DOHH2 (cell line): Measurements from ENCODE around the gene AHRR.

Experiments
- H3F3A ChIP-seq: fragments of 200-600 bp; sonication (generic), shearing (Covaris generic); 2 replicates; pipeline ENCODE4 v1.6.0; 2016; ENCODE audit warnings: antibody characterized with exemption, mild to moderate bottlenecking; ENCODE audit not compliant: control insufficient read depth, insufficient read depth
- H3K27ac ChIP-seq: fragments of 200-600 bp; sonication (generic); 2 replicates; pipeline ENCODE4 v1.5.1; 2014; ENCODE audit warnings: low read depth, mild to moderate bottlenecking, low read length, moderate library complexity
- H3K27me3 ChIP-seq: fragments of 200-600 bp; sonication (generic); 2 replicates; pipeline ENCODE4 v1.6.1; 2014; ENCODE audit warnings: mild to moderate bottlenecking, low read length, mixed read lengths; ENCODE audit not compliant: control insufficient read depth
- H3K36me3 ChIP-seq: fragments of 200-600 bp; sonication (generic); 2 replicates; pipeline ENCODE4 v1.6.1; 2014; ENCODE audit warnings: mild to moderate bottlenecking, low read length, moderate library complexity, mixed read lengths; ENCODE audit not compliant: control insufficient read depth
- H3K4me1 ChIP-seq: fragments of 200-600 bp; sonication (generic); 2 replicates; pipeline ENCODE4 v1.6.1; 2014; ENCODE audit warnings: mild to moderate bottlenecking, low read length, mixed read lengths; ENCODE audit not compliant: control insufficient read depth
- H3K4me2 ChIP-seq: fragments of 200-600 bp; sonication (generic); 2 replicates; pipeline ENCODE4 v1.6.0; 2014; ENCODE audit warnings: mild to moderate bottlenecking, low read length, moderate library complexity
- H3K4me3 ChIP-seq: fragments of 200-600 bp; sonication (generic); 2 replicates; pipeline ENCODE4 v1.5.1; 2014; ENCODE audit warnings: mild to moderate bottlenecking, low read length, mixed read lengths
- H3K79me2 ChIP-seq: fragments of 200-600 bp; sonication (generic); 2 replicates; pipeline ENCODE4 v1.6.1; 2014; ENCODE audit warnings: mild to moderate bottlenecking, low read length, mixed read lengths; ENCODE audit not compliant: control insufficient read depth
- H3K9me2 ChIP-seq: fragments of 200-600 bp; sonication (generic); replicated peaks from 2 replicates; pipeline ENCODE4 v1.6.1; 2014; ENCODE audit warnings: mild to moderate bottlenecking, low read length, mixed read lengths; ENCODE audit not compliant: control insufficient read depth
- H3K9me3 ChIP-seq: fragments of 200-600 bp; sonication (generic); 2 replicates; pipeline ENCODE4 v1.6.1; 2014; ENCODE audit warnings: antibody characterized with exemption, low read length, mixed read lengths; ENCODE audit not compliant: control insufficient read depth, insufficient read depth
- H4K20me1 ChIP-seq: fragments of 200-600 bp; sonication (generic); 2 replicates; pipeline ENCODE4 v1.6.0; 2014; ENCODE audit warnings: low read depth, mild to moderate bottlenecking, antibody characterized with exemption, low read length, moderate library complexity; ENCODE audit not compliant: control insufficient read depth, insufficient read depth
- CTCF ChIP-seq: fragments of 200-600 bp; sonication (generic); IDR thresholded peaks from one replicate; pipeline ENCODE4 v1.5.1; 2014; ENCODE audit warnings: antibody characterized with exemption, mild to moderate bottlenecking, low read depth, low read length; ENCODE audit not compliant: poor library complexity, severe bottlenecking
- EZH2phosphoT487 ChIP-seq: fragments of 200-600 bp; sonication (generic); IDR thresholded peaks from 2 replicates; pipeline ENCODE4 v1.6.1; 2017; ENCODE audit warnings: borderline replicate concordance, mild to moderate bottlenecking, antibody characterized with exemption, low read length, moderate library complexity, mixed read lengths

The AHRR gene

GRCh38 chr5:310941-311434 lies 10.5 kb upstream of the AHRR start:
- Histone ChIP-seq H3F3A (no peaks in the 10 kb centered on the region), H3K4me1 (peaks cover 14% of the 10 kb centered on the region), H3K9me3 (no peaks in the 10 kb centered on the region), H3K36me3 (peaks cover 33% of the 10 kb centered on the region), H3K27ac (no peak overlapping the region), H3K9me2 (no peaks in the 10 kb centered on the region), H3K79me2 (peaks cover 17% of the 10 kb centered on the region), H3K4me3 (no peak overlapping the region), H3K4me2 (no peak overlapping the region), H4K20me1 (no peaks in the 10 kb centered on the region), H3K27me3 (no peaks in the 10 kb centered on the region)
- no peak for TF ChIP-seq CTCF
- no peak for TF ChIP-seq EZH2phosphoT487

GRCh38 chr5:311963-312362 lies 9.6 kb upstream of the AHRR start:
- Histone ChIP-seq H3F3A (no peaks in the 10 kb centered on the region), H4K20me1 (no peaks in the 10 kb centered on the region), H3K9me3 (no peaks in the 10 kb centered on the region), H3K79me2 (peaks cover 14% of the 10 kb centered on the region), H3K27me3 (no peaks in the 10 kb centered on the region), H3K4me3 (no peak overlapping the region), H3K4me2 (no peak overlapping the region), H3K36me3 (peaks cover 33% of the 10 kb centered on the region), H3K27ac (no peak overlapping the region), H3K9me2 (no peaks in the 10 kb centered on the region), H3K4me1 (peaks cover 24% of the 10 kb centered on the region)
- TF ChIP-seq EZH2phosphoT487: no peak

- Histone ChIP-seq H3K36me3 (peaks cover 30% of the 10 kb centered on the region), H3K4me2 (no peak overlapping the region), H3K9me2 (no peaks in the 10 kb centered on the region), H3K9me3 (no peaks in the 10 kb centered on the region), H4K20me1 (no peaks in the 10 kb centered on the region), H3K79me2 (peaks cover 14% of the 10 kb centered on the region), H3F3A (no peaks in the 10 kb centered on the region), H3K4me3 (no peak overlapping the region), H3K27me3 (no peaks in the 10 kb centered on the region), H3K4me1 (peaks cover 33% of the 10 kb centered on the region), H3K27ac (no peak overlapping the region)
- no peak for TF ChIP-seq EZH2phosphoT487
- no peak for TF ChIP-seq CTCF
Observed at GRCh38 chr5:312845-313244, 8.7 kb upstream of the AHRR start.

- Histone ChIP-seq H3K79me2 (peaks cover 11% of the 10 kb centered on the region), H3K4me3 (no peak overlapping the region), H4K20me1 (no peaks in the 10 kb centered on the region), H3K27me3 (no peaks in the 10 kb centered on the region), H3K9me3 (no peaks in the 10 kb centered on the region), H3K4me2 (no peak overlapping the region), H3K4me1 (peaks cover 34% of the 10 kb centered on the region), H3K27ac (no peak overlapping the region), H3K9me2 (no peaks in the 10 kb centered on the region), H3F3A (no peaks in the 10 kb centered on the region), H3K36me3 (peaks cover 30% of the 10 kb centered on the region)
- TF ChIP-seq EZH2phosphoT487 (no peak), CTCF (no peak)
Observed at GRCh38 chr5:313265-313664, 8.2 kb upstream of the AHRR start.
